Activated CD4-positive, alpha-beta T cell treated with anti-CD3 and anti-CD28 coated beads for 48 hours (primary cell): ENCODE data around the gene OR8J1.
"Not testable (repeated sequence)": the region's sequence is repeated elsewhere in the genome, so short reads cannot be mapped to it uniquely, and the experiment has no call there.

Experiments used
- DNase-seq: peaks from one replicate; pipeline ENCODE4 v3.0.0-alpha.2; 2020

Gene OR8J1, protein sequence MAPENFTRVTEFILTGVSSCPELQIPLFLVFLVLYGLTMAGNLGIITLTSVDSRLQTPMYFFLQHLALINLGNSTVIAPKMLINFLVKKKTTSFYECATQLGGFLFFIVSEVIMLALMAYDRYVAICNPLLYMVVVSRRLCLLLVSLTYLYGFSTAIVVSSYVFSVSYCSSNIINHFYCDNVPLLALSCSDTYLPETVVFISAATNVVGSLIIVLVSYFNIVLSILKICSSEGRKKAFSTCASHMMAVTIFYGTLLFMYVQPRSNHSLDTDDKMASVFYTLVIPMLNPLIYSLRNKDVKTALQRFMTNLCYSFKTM

DNA sequence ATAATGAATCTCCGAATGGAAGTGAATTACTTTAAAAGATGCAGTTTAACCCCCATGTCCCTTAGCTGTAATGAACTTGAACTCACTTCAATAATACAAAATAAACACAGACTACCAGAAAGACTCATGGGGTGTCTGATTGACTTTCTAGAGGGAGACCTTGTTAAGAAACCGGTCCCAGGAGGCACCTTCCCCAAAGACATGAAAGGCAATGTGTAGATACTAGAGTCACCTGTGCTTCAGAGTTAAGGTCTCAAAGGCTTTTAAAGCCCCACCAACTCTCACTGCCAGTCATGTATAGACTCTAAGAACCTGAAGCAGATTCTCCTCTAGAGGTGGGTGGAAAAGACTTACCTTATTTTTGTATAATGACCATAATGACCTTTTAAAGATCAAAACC, at the start of gene OR8J1:
OR8J1 (plus strand) TSS at position 301 of the 400 bp plus-strand sequence. CDS start 5,956 bp downstream, outside the sequence.
- DNase-seq, result no peak

DNA sequence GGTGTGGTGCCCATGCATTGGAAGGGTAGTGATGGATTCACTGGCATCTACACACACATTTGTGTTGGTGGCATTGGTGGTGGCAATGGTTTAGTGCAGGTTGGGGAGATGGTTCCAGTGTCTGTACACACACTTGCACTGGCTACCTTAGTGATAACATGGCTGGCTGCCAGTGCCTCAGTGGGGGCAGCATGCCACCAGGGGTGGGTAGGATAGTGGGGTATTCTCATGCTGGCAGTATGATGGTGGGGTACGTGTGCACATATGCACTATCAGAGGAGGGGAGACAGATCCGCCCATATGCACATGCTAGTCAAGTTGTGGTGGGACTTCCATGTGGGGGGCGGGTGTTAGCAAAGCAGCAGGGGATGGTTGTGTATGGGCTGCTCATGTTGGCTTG, 46.3 kb upstream of the OR8J1 start:
- DNase-seq, result no peak

DNA sequence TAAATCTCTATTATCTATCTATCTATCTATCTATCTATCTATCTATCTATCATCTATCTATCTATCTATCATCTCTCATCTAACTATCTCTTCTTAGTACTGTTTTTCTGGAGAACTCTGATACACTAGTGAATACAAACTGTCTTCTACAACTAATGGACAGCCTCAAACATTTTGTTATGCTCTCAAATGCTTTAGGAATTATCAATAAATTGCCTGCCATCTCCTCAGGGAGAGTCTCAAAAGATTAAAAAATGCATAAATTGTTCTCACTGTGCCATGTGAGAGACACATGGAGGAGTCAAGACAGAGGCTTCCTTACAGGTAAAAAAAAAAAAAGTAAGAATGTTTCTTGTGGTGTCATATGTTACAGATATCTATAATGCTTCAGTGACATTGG, 39.2 kb upstream of the OR8J1 start, which contains the start of gene OR8K3:
OR8K3 (plus strand) TSS at position 301 of the 400 bp plus-strand sequence. CDS start 3,163 bp downstream, outside the sequence.
- no peak for DNase-seq

DNA sequence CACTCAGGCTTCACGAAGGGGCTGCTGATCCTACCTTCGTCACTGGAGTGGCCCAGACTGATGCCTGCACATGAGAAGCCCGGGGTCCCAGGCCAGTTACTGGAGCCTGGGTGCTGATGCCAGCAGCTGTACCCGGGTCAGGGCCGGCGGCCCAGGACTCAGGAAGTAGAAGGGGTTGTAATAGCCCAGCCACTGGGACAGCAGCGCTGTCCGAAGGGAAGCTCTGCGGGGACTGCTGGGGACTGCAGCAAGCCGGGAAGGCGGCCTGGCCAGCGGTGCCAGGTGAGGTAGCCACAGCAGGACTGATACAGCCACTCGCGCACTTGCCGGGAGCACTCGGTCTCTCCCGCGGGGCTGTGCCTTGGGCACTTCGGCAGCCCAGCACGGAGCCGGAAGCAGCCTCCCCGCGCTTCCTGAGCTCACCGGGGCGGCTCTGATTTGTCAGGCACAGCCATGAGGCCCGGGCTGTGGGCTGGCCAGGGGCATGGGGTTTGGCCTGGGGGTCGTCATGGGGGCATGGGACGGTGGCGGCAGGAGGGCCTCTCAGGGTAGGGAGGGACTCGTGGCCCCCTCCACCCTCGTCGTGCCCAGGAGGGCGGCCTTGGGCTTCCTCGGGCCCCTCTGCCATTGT, 22.1 kb upstream of the OR8J1 start:
- DNase-seq, result no peak

DNA sequence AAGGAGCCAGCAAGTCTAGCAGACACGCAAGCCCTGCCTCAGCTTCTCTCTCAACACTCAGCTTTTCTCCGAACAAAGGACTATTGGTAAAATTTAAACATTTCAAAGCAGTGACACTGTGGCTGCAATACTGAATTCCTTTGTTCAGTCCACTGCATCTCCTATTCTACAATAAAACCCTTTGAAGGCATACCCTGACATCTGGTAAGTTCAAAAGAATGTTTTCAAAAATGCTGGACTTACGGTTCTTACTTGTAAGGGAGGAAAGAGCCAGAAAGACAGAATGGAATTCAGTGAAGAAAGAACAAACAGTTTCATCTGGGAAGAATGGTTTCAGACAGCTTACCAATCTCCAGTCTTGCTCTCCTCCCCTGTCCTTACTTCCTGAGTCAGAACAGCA, 20.9 kb upstream of the OR8J1 start:
- DNase-seq, result no peak

DNA sequence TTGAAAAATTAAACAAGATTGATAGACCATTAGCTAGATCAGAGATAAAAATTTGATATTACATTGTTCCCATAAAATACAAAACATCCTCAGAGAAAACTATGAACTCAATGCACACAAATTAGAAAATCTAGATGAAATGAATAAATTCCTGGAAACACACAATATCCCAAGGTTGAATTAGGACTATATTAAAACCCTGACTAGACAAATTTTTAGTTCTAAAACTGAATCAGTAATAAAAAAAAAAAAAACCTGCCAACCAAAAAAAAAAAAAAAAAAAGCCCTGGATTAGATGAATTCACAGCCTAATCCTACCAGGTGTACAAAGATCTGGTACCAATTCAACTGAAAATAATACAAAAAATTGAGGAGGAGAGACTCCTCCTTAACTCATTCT, 13.8 kb upstream of the OR8J1 start:
- DNase-seq, result no peak

DNA sequence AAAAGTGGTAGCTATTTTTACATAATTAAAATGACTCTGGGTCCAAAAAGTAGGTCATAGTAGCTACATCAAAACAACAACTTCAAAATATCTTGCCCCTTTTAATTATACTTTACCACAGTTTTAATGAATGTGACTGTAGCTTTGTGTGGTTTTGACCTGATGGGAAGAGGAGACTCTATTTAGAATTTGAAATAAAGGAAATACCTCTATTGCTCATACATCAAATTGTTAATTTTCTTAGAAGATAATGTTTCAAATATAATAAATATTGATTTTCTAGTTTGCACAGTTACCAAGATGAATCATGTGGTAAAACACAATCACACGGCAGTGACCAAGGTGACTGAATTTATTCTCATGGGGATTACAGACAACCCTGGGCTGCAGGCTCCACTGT, 8.4 kb upstream of the OR8J1 start, which contains the start of gene OR8K1:
OR8K1 (plus strand) TSS at position 301 of the 400 bp plus-strand sequence; CDS start at position 301, 0 bp downstream.
- no peak for DNase-seq

DNA sequence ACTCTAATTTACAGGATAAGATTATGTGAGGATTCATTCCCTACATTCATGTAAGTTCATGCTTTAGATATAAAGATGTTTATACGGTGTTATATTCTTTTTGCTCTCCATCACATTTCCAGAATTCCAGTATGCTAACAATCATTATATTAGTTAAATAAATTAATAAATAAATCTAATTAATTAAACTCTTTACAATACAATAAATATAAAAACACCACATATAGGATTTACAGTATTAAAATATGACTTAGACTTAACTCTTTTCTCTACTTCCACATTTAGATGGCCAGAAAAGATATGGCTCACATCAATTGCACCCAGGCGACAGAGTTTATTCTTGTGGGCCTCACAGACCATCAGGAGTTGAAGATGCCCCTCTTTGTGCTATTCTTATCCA, 21.2 kb downstream of the OR8J1 start, which contains the start of gene OR8U1:
OR8U1 (plus strand) TSS at position 301 of the 400 bp plus-strand sequence; CDS start at position 301, 0 bp downstream.
- DNase-seq, result no peak

DNA sequence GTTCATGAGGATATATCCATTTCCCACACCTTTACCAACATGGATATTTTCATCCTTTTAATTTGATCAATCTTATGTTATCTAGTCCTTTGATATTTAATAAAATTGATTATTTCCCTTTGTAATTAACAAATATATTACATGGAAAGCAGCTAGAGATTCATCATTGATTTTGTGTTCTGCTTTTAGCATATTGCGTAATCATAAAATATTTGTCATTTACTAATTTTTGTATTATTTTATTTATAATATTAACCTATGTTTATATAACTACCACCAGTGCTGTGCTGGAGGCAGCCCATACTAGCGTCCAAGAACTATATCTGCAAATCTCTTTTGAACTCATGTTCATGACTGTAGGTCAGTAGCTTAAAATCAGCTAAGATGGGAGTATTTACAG, 26.0 kb downstream of the OR8J1 start:
- DNase-seq, result no peak

DNA sequence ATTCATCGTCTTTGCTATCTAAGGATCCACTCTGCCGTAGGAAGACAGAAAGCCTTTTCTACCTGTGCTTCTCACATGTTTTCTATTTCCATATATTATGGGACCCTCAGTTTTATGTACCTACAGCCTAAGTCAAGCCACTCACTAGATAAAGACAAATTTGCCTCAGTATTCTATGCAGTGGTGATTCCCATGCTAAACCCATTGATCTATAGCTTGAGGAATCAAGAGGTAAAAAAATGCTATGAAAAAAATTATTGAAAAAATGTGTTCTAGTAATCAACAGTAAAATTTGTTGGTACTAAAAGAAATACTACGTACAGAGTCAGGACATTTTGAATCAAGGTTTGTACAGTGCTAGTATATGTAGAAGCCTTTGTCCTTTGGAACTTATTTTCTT, 40.3 kb downstream of the OR8J1 start:
- DNase-seq, result no peak

DNA sequence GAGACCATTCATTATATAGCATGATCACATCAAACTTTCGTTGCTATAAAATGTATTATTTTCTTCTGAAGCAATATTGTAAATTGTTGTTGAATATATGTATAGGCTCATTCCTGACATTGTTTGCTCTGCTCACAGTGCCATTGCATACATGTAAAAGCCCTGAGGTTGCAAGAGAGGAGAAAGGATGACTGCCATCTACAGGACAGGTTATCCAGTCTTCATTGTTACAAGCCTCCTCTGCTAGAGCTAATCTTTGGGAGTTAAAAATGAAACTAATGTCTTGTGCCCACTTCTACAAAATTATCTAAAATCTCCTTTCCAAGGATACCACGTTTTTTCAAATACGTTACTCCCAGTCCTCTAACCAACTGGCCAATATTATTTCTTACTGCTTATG, 42.0 kb downstream of the OR8J1 start:
- no peak for DNase-seq

DNA sequence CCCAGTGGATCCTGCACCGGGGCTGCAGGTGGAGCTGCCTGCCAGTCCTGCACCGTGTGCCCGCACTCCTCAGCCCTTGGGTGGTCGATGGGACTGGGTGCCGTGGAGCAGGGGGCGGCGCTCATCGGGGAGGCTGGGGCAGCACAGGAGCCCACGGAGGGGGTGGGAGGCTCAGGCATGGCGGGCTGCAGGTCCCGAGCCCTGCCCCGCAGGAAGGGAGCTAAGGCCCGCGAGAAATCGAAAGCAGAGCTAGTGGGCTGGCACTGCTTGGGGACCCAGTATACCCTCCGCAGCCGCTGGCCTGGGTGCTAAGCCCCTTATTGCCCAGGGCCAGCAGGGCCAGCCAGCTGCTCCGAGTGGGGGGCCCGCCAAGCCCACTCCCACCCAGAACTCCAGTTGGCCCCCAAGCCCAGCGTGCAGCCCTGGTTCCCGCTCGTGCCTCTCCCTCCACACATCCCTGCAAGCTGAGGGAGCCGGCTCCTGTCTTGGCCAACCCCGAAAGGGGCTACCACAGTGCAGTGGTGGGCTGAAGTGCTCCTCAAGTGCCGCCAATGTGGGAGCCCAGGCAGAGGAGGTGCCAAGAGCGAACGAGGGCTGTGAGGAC, 47.9 kb downstream of the OR8J1 start:
- not testable (repeated sequence) for DNase-seq

DNA sequence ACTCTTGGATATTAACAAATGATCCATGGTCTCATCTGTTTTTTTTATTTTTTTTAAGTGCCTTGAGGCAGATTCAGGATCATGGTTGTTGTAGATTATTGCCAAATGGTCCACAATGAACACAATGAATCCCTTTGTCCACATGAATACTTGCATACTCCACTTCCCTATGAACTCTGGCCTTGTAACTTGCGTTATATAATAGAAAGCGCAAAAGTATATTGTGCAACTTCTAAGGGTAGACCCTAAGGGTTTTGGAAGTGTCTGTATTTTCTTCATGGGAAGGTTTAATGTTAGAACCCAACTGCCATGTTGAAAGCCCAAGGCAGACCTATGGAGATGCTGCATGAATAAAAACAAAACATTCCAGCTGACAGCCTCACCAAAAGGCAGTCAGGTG, 50.3 kb downstream of the OR8J1 start:
- no peak for DNase-seq

DNA sequence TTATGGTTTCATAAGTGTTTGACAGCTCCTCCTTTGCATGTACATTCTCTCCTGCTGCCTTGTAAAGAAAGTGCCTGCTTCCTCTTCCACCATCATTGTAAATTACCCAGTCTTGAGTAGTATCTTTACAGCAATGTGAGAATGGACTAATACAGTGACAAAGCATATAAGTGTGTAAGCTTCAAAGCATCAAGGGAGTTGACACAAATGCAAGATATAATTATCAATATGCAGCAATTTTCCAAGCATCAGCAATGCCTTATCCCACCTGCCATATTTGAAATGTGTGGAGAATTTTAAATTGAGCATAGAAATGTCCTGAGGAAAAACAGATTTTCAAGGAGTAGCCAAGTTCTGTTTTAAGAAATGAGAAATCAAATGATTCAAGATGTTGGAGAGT, 56.7 kb downstream of the OR8J1 start:
- DNase-seq, result no peak
